GM21515 (cell line): ENCODE data around the gene KCTD21.
"Not testable (repeated sequence)": the region's sequence is repeated elsewhere in the genome, so short reads cannot be mapped to it uniquely, and the experiment has no call there.

Source experiments
- ATAC-seq: cut with Tn5 transposase; IDR thresholded peaks from one replicate; pipeline ENCODE4 v1.9.1; 2021; ENCODE audit not compliant: unreplicated experiment

KCTD21 gene

GRCh38 chr11:78188286-78189173 lies at the start of gene KCTD21, which contains the start of gene USP35:
Gene KCTD21 (minus strand): TSS chr11:78188626. CDS start chr11:78174554, 14,072 bp downstream.
Gene USP35 (plus strand): TSS chr11:78188919. CDS start chr11:78196246, 7,327 bp downstream.
- ATAC-seq, result peak; percentile 97

- no peak for ATAC-seq
Measured at GRCh38 chr11:78237293-78238046, 49.0 kb upstream of the KCTD21 start.

- ATAC-seq, result no peak
Measured at GRCh38 chr11:78234006-78234405, 45.6 kb upstream of the KCTD21 start.

- not testable (repeated sequence) for ATAC-seq
Measured at GRCh38 chr11:78233046-78233445, 44.6 kb upstream of the KCTD21 start.

- ATAC-seq, result no peak
Measured at GRCh38 chr11:78231962-78232501, 43.6 kb upstream of the KCTD21 start.

- no peak for ATAC-seq
Measured at GRCh38 chr11:78230161-78230877, 41.9 kb upstream of the KCTD21 start.

- no peak for ATAC-seq
Measured at GRCh38 chr11:78229106-78229505, 40.7 kb upstream of the KCTD21 start.

- ATAC-seq, result peak; percentile 50
Measured at GRCh38 chr11:78228467-78228866, 40.0 kb upstream of the KCTD21 start.

GRCh38 chr11:78227921-78228320 lies 39.5 kb upstream of the KCTD21 start:
- peak; percentile 59 for ATAC-seq

- no peak for ATAC-seq
Measured at GRCh38 chr11:78226684-78227680, 38.6 kb upstream of the KCTD21 start.

- no peak for ATAC-seq
Measured at GRCh38 chr11:78224906-78225420, 36.5 kb upstream of the KCTD21 start.

GRCh38 chr11:78224506-78224905 lies 36.1 kb upstream of the KCTD21 start:
- no peak for ATAC-seq

GRCh38 chr11:78223320-78223954 lies 35.0 kb upstream of the KCTD21 start:
- ATAC-seq, result peak; percentile 67

- ATAC-seq, result not testable (repeated sequence)
Measured at GRCh38 chr11:78222726-78223125, 34.3 kb upstream of the KCTD21 start.

GRCh38 chr11:78221396-78222315 lies 33.2 kb upstream of the KCTD21 start:
- ATAC-seq, result no peak

- ATAC-seq, result no peak
Measured at GRCh38 chr11:78220218-78221157, 32.1 kb upstream of the KCTD21 start.
